Immature natural killer cell (primary cell): Measurements from ENCODE around the gene RBFOX1. TPM values are rescaled to one million over a fixed set of nuclear protein-coding genes. Genes with fewer than 3 reads are reported as not detected.

ENCODE experiments used
- DNase-seq, 3 donors: peaks; one replicate each; pipeline ENCODE4 v3.0.0; 2022; ENCODE audit warnings: mixed read lengths in 1 of 3
- H3K27ac Mint-ChIP-seq, 6 donors: one replicate each; pipeline ENCODE4 v1.8.0; 2020; ENCODE audit warnings: mixed read lengths in 6 of 6, mild to moderate bottlenecking in 5 of 6, inconsistent platforms in 4 of 6, moderate library complexity in 3 of 6
- H3K27me3 Mint-ChIP-seq, 3 donors: one replicate each; pipeline ENCODE4 v1.8.0; 2020 to 2021; ENCODE audit warnings: low read depth in 3 of 3, mild to moderate bottlenecking in 3 of 3, mixed read lengths in 3 of 3, moderate library complexity in 3 of 3, inconsistent platforms in 1 of 3
- H3K36me3 Mint-ChIP-seq, 3 donors: one replicate each; pipeline ENCODE4 v1.8.0; 2020; ENCODE audit warnings: mixed read lengths in 3 of 3, inconsistent platforms in 2 of 3, mild to moderate bottlenecking in 2 of 3
- H3K4me1 Mint-ChIP-seq, 2 donors: one replicate each; pipeline ENCODE4 v1.8.0; 2020; ENCODE audit warnings: inconsistent platforms in 2 of 2, mild to moderate bottlenecking in 2 of 2, mixed read lengths in 2 of 2, moderate library complexity in 1 of 2
- H3K4me3 Mint-ChIP-seq, 5 donors: one replicate each; pipeline ENCODE4 v1.8.0; 2020; ENCODE audit warnings: mild to moderate bottlenecking in 5 of 5, mixed read lengths in 5 of 5, inconsistent platforms in 3 of 5, moderate library complexity in 3 of 5
- H3K9me3 Mint-ChIP-seq, 6 donors: one replicate each; pipeline ENCODE4 v1.8.0; 2020; ENCODE audit warnings: mild to moderate bottlenecking in 6 of 6, mixed read lengths in 6 of 6, inconsistent platforms in 4 of 6, moderate library complexity in 3 of 6
- polyA plus RNA-seq, 3 donors: library from polyadenylated mRNA; unstranded; fragments of 300-500 nt; fragmentation: Illumina TruSeq; gene quantifications; one replicate each; pipeline ENCODE4 v1.2.3, GENCODE V29; 2021

Gene RBFOX1
- not detected for polyA plus RNA-seq

DNA sequence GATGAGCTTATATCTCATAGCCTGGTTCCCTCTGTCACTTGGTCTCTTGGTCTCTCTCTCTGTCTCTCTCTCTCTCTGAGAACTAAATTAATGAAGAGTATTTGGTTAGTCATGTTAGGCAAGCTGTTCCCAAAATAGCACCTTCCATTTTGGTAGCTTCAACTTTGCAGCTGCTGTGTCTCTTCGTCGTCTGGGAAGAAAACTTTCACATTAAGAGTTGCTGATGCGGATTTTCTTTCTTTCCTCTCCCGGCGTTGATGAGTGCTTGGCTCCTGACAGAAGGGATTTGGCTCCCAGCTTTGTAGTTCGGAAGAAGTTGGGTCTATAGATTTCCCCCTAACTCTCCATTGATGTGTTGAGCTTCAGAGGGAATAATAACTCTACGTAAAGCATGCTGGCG lies at the start of gene RBFOX1:
Gene RBFOX1 (plus strand): TSS at position 235 of the 400 bp plus-strand sequence.
- no peaks in the 10 kb centered on the region for H3K4me1 Mint-ChIP-seq
- peaks cover 0 to 14% (median 8%) of the 10 kb centered on the region in 6 donors for H3K9me3 Mint-ChIP-seq
- no peak within 1 kb of the TSS for H3K27ac Mint-ChIP-seq
- H3K27me3 Mint-ChIP-seq = peaks cover 0 to 1% (median 0%) of the 10 kb centered on the region in 3 donors
- no peak within 1 kb of the TSS for H3K4me3 Mint-ChIP-seq
- no peak for DNase-seq
- H3K36me3 Mint-ChIP-seq = no peaks in the 10 kb centered on the region

GRCh38 chr16:7284780-7285179 lies 47.9 kb upstream of the RBFOX1 start:
- H3K4me1 Mint-ChIP-seq = no peaks in the 10 kb centered on the region

GRCh38 chr16:7285520-7285919 lies 47.1 kb upstream of the RBFOX1 start:
- H3K9me3 Mint-ChIP-seq = peaks cover 0 to 56% (median 8%) of the 10 kb centered on the region in 6 donors
- peaks cover 0 to 2% (median 2%) of the 10 kb centered on the region in 3 donors for H3K27me3 Mint-ChIP-seq
- DNase-seq = no peak
- no peak overlapping the region for H3K4me3 Mint-ChIP-seq
- no peaks in the 10 kb centered on the region for H3K4me1 Mint-ChIP-seq
- H3K36me3 Mint-ChIP-seq = no peaks in the 10 kb centered on the region
- H3K27ac Mint-ChIP-seq = no peak overlapping the region

More at GRCh38 chr16:7284780-7285179, 47.9 kb upstream of the RBFOX1 start:
- Mint-ChIP-seq H3K9me3 (peaks cover 0 to 56% (median 8%) of the 10 kb centered on the region in 6 donors), H3K36me3 (no peaks in the 10 kb centered on the region), H3K27me3 (peaks cover 0 to 2% (median 2%) of the 10 kb centered on the region in 3 donors), H3K4me3 (no peak overlapping the region), H3K27ac (no peak overlapping the region)
- DNase-seq = no peak

GRCh38 chr16:7289299-7289698 lies 43.3 kb upstream of the RBFOX1 start:
- DNase-seq = no peak
- Mint-ChIP-seq H3K27me3 (peaks cover 0 to 2% (median 0%) of the 10 kb centered on the region in 3 donors), H3K36me3 (no peaks in the 10 kb centered on the region), H3K4me3 (no peak overlapping the region), H3K27ac (no peak overlapping the region), H3K9me3 (peaks cover 0 to 49% (median 9%) of the 10 kb centered on the region in 6 donors), H3K4me1 (no peaks in the 10 kb centered on the region)

GRCh38 chr16:7290682-7291081 lies 42.0 kb upstream of the RBFOX1 start:
- H3K36me3 Mint-ChIP-seq = no peaks in the 10 kb centered on the region
- no peak for DNase-seq
- H3K27me3 Mint-ChIP-seq = no peaks in the 10 kb centered on the region
- no peak overlapping the region for H3K27ac Mint-ChIP-seq
- H3K4me1 Mint-ChIP-seq = no peaks in the 10 kb centered on the region
- H3K4me3 Mint-ChIP-seq = no peak overlapping the region
- peaks cover 0 to 37% (median 4%) of the 10 kb centered on the region in 6 donors for H3K9me3 Mint-ChIP-seq

- no peak for DNase-seq
- Mint-ChIP-seq H3K9me3 (peaks cover 0 to 22% (median 4%) of the 10 kb centered on the region in 6 donors), H3K27ac (no peak overlapping the region), H3K4me1 (no peaks in the 10 kb centered on the region), H3K27me3 (no peaks in the 10 kb centered on the region), H3K36me3 (no peaks in the 10 kb centered on the region), H3K4me3 (no peak overlapping the region)
These were observed 38.6 kb upstream of the RBFOX1 start for GRCh38 chr16:7294020-7294419.

DNA sequence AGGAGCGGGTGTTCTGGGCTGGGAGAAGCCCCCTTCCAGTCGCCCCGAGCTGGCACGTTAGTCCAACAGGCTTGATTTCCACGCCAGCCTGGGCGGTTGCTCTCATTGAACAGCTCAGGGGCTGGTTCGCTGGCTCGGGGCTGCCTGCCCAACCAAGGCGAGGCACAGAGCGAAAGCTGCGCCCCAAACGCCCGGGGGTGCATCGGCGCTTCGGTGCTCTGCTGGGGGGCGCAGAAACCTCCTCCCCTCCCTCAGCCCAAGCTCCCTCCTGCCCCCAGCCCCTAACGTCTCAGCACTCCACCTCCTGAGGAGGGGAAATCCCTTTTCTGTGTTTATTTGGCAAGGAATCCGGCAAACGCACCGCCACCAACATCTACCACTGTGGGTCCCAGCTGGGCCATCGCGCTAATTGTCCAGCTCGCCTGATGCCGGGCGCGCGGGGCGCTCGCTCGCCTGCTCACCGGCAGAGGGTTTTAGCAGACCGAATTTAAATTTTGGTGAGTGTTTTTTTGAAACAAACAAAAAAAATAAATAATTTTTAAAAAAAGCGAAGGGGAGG lies 29.5 kb upstream of the RBFOX1 start:
- H3K4me3 Mint-ChIP-seq = no peak overlapping the region
- H3K36me3 Mint-ChIP-seq = peaks cover 0 to 7% (median 0%) of the 10 kb centered on the region in 3 donors
- peaks cover 3 to 9% (median 7%) of the 10 kb centered on the region in 3 donors for H3K27me3 Mint-ChIP-seq
- H3K27ac Mint-ChIP-seq = no peak overlapping the region
- H3K9me3 Mint-ChIP-seq = peaks cover 2 to 38% (median 9%) of the 10 kb centered on the region in 6 donors
- no peak for DNase-seq
- H3K4me1 Mint-ChIP-seq = no peaks in the 10 kb centered on the region

GRCh38 chr16:7303660-7304200 lies 28.9 kb upstream of the RBFOX1 start:
- no peak for DNase-seq
- Mint-ChIP-seq H3K36me3 (peaks cover 0 to 7% (median 0%) of the 10 kb centered on the region in 3 donors), H3K27me3 (peaks cover 3 to 12% (median 7%) of the 10 kb centered on the region in 3 donors), H3K4me1 (no peaks in the 10 kb centered on the region), H3K27ac (no peak overlapping the region), H3K4me3 (no peak overlapping the region), H3K9me3 (peaks cover 2 to 38% (median 9%) of the 10 kb centered on the region in 6 donors)

DNA sequence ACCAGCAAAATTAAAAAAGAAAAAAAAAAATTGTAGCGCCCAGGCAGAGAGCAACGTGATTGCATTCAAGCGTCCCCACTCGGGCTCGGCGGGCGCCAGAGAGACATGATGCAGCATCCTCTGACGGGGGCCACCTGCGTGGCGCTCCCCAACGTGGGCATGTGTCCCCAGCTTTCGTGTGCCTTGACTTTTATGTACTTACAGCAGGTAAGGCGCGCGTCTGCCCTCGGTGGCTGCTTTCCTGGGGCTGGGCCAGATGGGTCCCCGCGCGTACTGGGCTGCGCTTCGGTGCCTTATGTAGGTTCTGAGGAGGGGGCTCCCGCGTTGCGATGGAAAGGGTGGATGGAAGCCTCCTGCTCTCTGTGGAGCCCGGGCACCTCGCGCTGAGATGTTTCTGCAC lies 28.4 kb upstream of the RBFOX1 start:
- Mint-ChIP-seq H3K4me3 (no peak overlapping the region), H3K36me3 (peaks cover 0 to 7% (median 0%) of the 10 kb centered on the region in 3 donors), H3K27ac (no peak overlapping the region), H3K4me1 (no peaks in the 10 kb centered on the region), H3K27me3 (peaks cover 3 to 13% (median 7%) of the 10 kb centered on the region in 3 donors), H3K9me3 (peaks cover 2 to 37% (median 9%) of the 10 kb centered on the region in 6 donors)
- no peak for DNase-seq

- Mint-ChIP-seq H3K27ac (no peak overlapping the region), H3K9me3 (peaks cover 2 to 37% (median 9%) of the 10 kb centered on the region in 6 donors), H3K36me3 (peaks cover 0 to 7% (median 0%) of the 10 kb centered on the region in 3 donors), H3K4me3 (no peak overlapping the region), H3K4me1 (no peaks in the 10 kb centered on the region), H3K27me3 (peaks cover 3 to 12% (median 7%) of the 10 kb centered on the region in 3 donors)
- no peak for DNase-seq
These were observed 27.7 kb upstream of the RBFOX1 start for GRCh38 chr16:7304958-7305357.

- H3K4me1 Mint-ChIP-seq = no peaks in the 10 kb centered on the region
- DNase-seq = no peak
- H3K9me3 Mint-ChIP-seq = peaks cover 0 to 14% (median 4%) of the 10 kb centered on the region in 6 donors
- peaks cover 0 to 8% (median 0%) of the 10 kb centered on the region in 3 donors for H3K27me3 Mint-ChIP-seq
- no peak overlapping the region for H3K4me3 Mint-ChIP-seq
- no peak overlapping the region for H3K27ac Mint-ChIP-seq
- peaks cover 0 to 3% (median 0%) of the 10 kb centered on the region in 3 donors for H3K36me3 Mint-ChIP-seq
These were observed 19.5 kb upstream of the RBFOX1 start for GRCh38 chr16:7313170-7313569.

DNA sequence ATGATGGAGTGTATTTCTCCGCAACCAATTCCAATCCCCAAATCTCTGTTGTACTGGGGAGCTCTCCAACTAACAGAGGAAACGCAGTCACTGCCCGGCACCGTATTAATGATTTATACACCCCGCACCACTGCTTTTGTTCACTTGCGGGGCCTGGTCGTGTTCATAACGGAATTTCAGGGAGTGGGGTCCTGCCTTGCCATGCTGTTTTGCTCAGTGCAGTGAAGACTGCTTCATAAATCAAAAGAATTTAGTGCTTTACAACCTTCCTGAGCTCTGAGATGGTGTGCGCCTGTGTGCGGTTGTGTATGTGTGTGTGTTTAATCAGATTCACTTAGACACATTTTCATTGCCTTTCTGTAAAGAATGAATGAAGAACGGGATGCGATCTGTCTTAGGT lies 18.5 kb upstream of the RBFOX1 start:
- peaks cover 0 to 14% (median 3%) of the 10 kb centered on the region in 6 donors for H3K9me3 Mint-ChIP-seq
- no peak overlapping the region for H3K4me3 Mint-ChIP-seq
- peaks cover 0 to 5% (median 0%) of the 10 kb centered on the region in 3 donors for H3K27me3 Mint-ChIP-seq
- no peak overlapping the region for H3K27ac Mint-ChIP-seq
- no peak for DNase-seq
- H3K36me3 Mint-ChIP-seq = peaks cover 0 to 3% (median 0%) of the 10 kb centered on the region in 3 donors
- H3K4me1 Mint-ChIP-seq = no peaks in the 10 kb centered on the region

DNA sequence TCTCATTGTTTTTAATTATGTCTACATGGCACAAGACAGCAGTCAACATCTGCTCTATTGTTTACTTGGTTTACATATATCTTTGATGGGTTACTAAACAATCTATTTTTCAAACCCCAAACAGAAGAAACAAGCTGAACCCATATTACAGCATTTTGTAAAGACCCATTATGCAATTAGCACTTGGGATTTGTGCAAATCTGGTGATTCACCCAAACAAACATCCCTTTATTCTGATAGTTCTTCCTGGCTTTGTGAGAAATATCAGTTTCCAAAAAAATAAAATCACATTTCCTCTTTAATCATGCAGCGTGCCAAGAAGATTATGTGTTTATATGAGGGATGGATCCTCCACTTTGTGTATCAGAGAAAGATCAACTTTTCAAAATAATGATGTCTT lies 16.8 kb upstream of the RBFOX1 start:
- H3K27me3 Mint-ChIP-seq = peaks cover 0 to 5% (median 0%) of the 10 kb centered on the region in 3 donors
- no peaks in the 10 kb centered on the region for H3K4me1 Mint-ChIP-seq

DNA sequence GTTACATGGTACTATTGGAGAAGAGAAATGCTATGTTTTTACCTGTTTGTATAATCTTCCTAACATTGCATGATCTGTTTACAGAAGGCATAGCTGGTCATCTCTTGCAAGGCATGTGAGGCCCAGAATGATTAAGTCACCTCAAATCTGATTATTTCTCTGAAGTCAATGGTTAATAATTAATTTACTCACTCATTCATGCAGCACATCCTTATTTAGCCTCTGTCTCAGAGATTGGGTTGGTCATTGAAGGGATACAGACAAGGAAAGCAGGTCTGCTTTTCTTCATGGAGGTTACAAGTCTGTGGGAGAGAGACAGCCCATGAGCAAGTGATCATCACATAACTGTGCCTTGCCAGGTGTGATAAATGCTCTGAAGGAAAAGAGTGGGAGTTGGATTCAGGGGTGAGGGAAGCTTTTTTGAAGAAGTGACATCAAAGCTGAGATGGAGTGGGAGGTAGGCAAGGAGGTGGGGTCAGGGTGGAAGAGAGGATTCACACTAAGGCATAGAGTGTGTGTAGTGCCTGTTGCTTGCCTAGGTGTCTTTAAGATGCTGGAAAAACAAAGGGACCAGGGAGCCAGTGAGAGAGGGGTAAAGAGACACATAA lies 16.3 kb upstream of the RBFOX1 start:
- Mint-ChIP-seq H3K4me3 (no peak overlapping the region), H3K4me1 (no peaks in the 10 kb centered on the region), H3K9me3 (peaks cover 0 to 24% (median 3%) of the 10 kb centered on the region in 6 donors), H3K27me3 (peaks cover 0 to 5% (median 0%) of the 10 kb centered on the region in 3 donors), H3K36me3 (no peaks in the 10 kb centered on the region), H3K27ac (no peak overlapping the region)
- DNase-seq = no peak

More for the DNA sequence above, 16.8 kb upstream of the RBFOX1 start:
- Mint-ChIP-seq H3K9me3 (peaks cover 0 to 24% (median 3%) of the 10 kb centered on the region in 6 donors), H3K4me3 (no peak overlapping the region), H3K36me3 (peaks cover 0 to 1% (median 0%) of the 10 kb centered on the region in 3 donors), H3K27ac (no peak overlapping the region)
- no peak for DNase-seq
